ENCODE measurements around the gene ATAD1. TPM values are rescaled to one million over a fixed set of nuclear protein-coding genes. Genes with fewer than 3 reads are reported as not detected.
"Not testable (repeated sequence)": the region's sequence is repeated elsewhere in the genome, so short reads cannot be mapped to it uniquely, and the experiment has no call there.

ATAD1 gene
- total RNA-seq, 2 donors from 2014 or later = 25.1 to 32.2 TPM

- DNase-seq (no peak), ATAC-seq (no peak)
- no peaks in the 10 kb centered on the region for H3K36me3 Mint-ChIP-seq (ENCODE audit: low read depth)
- H3K27ac Mint-ChIP-seq = no peak overlapping the region
- H3K4me3 Mint-ChIP-seq = no peak overlapping the region
- H3K4me1 Mint-ChIP-seq = peaks cover 2% of the 10 kb centered on the region
- no peaks in the 10 kb centered on the region for H3K9me3 ChIP-seq (ENCODE audit: control insufficient read depth, low read length, poor library complexity, severe bottlenecking)
- H3K27me3 Mint-ChIP-seq = peaks cover 5% of the 10 kb centered on the region
Observed at GRCh38 chr10:87842220-87842641, 24.2 kb upstream of the ATAD1 start.

- Mint-ChIP-seq H3K27ac (no peak overlapping the region), H3K4me1 (peaks cover 2% of the 10 kb centered on the region), H3K27me3 (peaks cover 5% of the 10 kb centered on the region), H3K36me3 (ENCODE audit: low read depth) (no peaks in the 10 kb centered on the region), H3K4me3 (no peak overlapping the region)
- ATAC-seq = no peak
- no peak for DNase-seq
- no peaks in the 10 kb centered on the region for H3K9me3 ChIP-seq (ENCODE audit: control insufficient read depth, low read length, poor library complexity, severe bottlenecking)
Observed at GRCh38 chr10:87841186-87841585, 23.2 kb upstream of the ATAD1 start.

DNA sequence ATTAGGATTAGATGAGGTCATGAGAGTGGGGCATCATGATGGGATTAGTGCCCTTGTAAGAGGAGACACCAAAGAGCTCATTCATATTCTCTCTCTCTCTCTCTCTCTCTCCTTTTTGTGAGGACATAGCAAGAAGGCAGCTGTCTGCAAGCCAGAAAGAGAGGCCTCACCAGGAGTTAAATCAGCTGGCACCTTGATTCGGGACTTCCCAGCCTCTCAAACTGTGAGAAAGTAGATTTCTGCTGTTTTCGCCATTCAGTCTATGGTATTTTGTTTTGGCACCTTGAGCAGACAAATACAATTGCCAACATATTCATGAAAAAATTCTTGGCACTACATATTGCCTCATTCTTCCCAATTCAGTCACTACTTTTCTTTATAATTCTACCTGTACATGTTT is 20.6 kb upstream of the ATAD1 start:
- no peak for DNase-seq
- ATAC-seq = no peak
- Mint-ChIP-seq H3K4me1 (peaks cover 2% of the 10 kb centered on the region), H3K27me3 (peaks cover 5% of the 10 kb centered on the region), H3K27ac (no peak overlapping the region), H3K36me3 (ENCODE audit: low read depth) (peaks cover 2% of the 10 kb centered on the region), H3K4me3 (no peak overlapping the region)
- no peaks in the 10 kb centered on the region for H3K9me3 ChIP-seq (ENCODE audit: control insufficient read depth, low read length, poor library complexity, severe bottlenecking)

- no peak for ATAC-seq
- no peaks in the 10 kb centered on the region for H3K9me3 ChIP-seq (ENCODE audit: control insufficient read depth, low read length, poor library complexity, severe bottlenecking)
- Mint-ChIP-seq H3K27ac (no peak overlapping the region), H3K27me3 (peaks cover 5% of the 10 kb centered on the region), H3K36me3 (ENCODE audit: low read depth) (peaks cover 2% of the 10 kb centered on the region), H3K4me3 (no peak overlapping the region), H3K4me1 (no peaks in the 10 kb centered on the region)
- no peak for DNase-seq
Observed at GRCh38 chr10:87837445-87837844, 19.4 kb upstream of the ATAD1 start.

GRCh38 chr10:87836098-87836497 is 18.1 kb upstream of the ATAD1 start:
- peaks cover 2% of the 10 kb centered on the region for H3K36me3 Mint-ChIP-seq (ENCODE audit: low read depth)
- no peaks in the 10 kb centered on the region for H3K9me3 ChIP-seq (ENCODE audit: control insufficient read depth, low read length, poor library complexity, severe bottlenecking)
- no peak overlapping the region for H3K27ac Mint-ChIP-seq
- ATAC-seq (no peak), DNase-seq (no peak)
- no peak overlapping the region for H3K4me3 Mint-ChIP-seq
- peaks cover 5% of the 10 kb centered on the region for H3K27me3 Mint-ChIP-seq
- no peaks in the 10 kb centered on the region for H3K4me1 Mint-ChIP-seq

GRCh38 chr10:87829986-87830729 is 12.1 kb upstream of the ATAD1 start:
- DNase-seq = no peak
- H3K36me3 Mint-ChIP-seq (ENCODE audit: low read depth) = no peaks in the 10 kb centered on the region
- no peak overlapping the region for H3K4me3 Mint-ChIP-seq
- H3K27me3 Mint-ChIP-seq = no peaks in the 10 kb centered on the region
- ATAC-seq = no peak
- H3K9me3 ChIP-seq (ENCODE audit: control insufficient read depth, low read length, poor library complexity, severe bottlenecking) = no peaks in the 10 kb centered on the region
- H3K4me1 Mint-ChIP-seq = no peaks in the 10 kb centered on the region
- no peak overlapping the region for H3K27ac Mint-ChIP-seq

GRCh38 chr10:87829051-87829450 is 11.0 kb upstream of the ATAD1 start:
- H3K36me3 Mint-ChIP-seq (ENCODE audit: low read depth); H3K27me3 Mint-ChIP-seq; H3K4me1 Mint-ChIP-seq; H3K9me3 ChIP-seq (ENCODE audit: control insufficient read depth, low read length, poor library complexity, severe bottlenecking); DNase-seq; ATAC-seq; H3K27ac Mint-ChIP-seq; H3K4me3 Mint-ChIP-seq: not testable (repeated sequence)

DNA sequence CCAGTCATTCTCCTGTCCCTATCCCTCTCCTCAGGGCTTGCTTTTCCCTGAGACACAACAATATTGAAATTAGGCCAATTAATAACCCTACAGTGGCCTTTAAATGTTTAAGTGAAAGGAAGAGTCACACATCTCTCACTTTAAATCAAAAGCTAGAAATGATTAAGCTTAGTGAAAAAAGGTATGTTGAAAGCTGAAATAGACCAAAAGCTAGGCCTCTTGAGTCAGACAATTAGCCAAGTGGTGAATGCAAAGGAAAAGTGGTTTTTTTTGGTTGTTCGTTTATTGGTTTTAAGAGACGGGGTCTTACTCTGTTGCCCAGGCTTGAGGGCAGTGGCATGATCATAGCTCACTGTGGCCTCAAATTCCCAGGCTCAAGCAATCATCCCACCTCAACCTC is 9.7 kb upstream of the ATAD1 start:
- no peak for DNase-seq
- ATAC-seq = no peak
- Mint-ChIP-seq H3K4me1 (no peaks in the 10 kb centered on the region), H3K4me3 (no peak overlapping the region), H3K36me3 (ENCODE audit: low read depth) (no peaks in the 10 kb centered on the region), H3K27me3 (no peaks in the 10 kb centered on the region), H3K27ac (no peak overlapping the region)
- H3K9me3 ChIP-seq (ENCODE audit: control insufficient read depth, low read length, poor library complexity, severe bottlenecking) = no peaks in the 10 kb centered on the region

- no peaks in the 10 kb centered on the region for H3K9me3 ChIP-seq (ENCODE audit: control insufficient read depth, low read length, poor library complexity, severe bottlenecking)
- H3K36me3 Mint-ChIP-seq (ENCODE audit: low read depth) = no peaks in the 10 kb centered on the region
- no peak for DNase-seq
- H3K27me3 Mint-ChIP-seq = no peaks in the 10 kb centered on the region
- no peaks in the 10 kb centered on the region for H3K4me1 Mint-ChIP-seq
- no peak for ATAC-seq
- no peak overlapping the region for H3K27ac Mint-ChIP-seq
- H3K4me3 Mint-ChIP-seq = no peak overlapping the region
Observed at GRCh38 chr10:87826653-87827052, 8.6 kb upstream of the ATAD1 start.

DNA sequence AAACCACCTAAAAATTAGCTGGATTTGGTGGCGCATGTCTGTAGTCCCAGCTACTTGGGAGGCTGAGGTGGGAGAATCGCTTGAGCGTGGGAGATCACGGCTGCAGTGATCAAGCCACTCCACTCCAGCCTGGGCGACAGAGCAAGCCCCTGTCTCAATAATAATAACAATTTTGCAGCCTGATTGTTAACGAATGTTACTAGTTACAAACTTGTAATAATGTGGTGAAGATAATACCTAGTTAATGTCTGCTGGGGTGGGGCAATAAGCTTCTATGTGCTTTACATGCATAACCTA is 1.2 kb upstream of the ATAD1 start:
- Mint-ChIP-seq H3K4me1 (peaks cover 27% of the 10 kb centered on the region), H3K27me3 (no peaks in the 10 kb centered on the region), H3K27ac (peak overlapping the region; percentile 97), H3K4me3 (no peak overlapping the region), H3K36me3 (ENCODE audit: low read depth) (no peaks in the 10 kb centered on the region)
- ATAC-seq = no peak
- H3K9me3 ChIP-seq (ENCODE audit: control insufficient read depth, low read length, poor library complexity, severe bottlenecking) = no peaks in the 10 kb centered on the region
- DNase-seq = no peak

DNA sequence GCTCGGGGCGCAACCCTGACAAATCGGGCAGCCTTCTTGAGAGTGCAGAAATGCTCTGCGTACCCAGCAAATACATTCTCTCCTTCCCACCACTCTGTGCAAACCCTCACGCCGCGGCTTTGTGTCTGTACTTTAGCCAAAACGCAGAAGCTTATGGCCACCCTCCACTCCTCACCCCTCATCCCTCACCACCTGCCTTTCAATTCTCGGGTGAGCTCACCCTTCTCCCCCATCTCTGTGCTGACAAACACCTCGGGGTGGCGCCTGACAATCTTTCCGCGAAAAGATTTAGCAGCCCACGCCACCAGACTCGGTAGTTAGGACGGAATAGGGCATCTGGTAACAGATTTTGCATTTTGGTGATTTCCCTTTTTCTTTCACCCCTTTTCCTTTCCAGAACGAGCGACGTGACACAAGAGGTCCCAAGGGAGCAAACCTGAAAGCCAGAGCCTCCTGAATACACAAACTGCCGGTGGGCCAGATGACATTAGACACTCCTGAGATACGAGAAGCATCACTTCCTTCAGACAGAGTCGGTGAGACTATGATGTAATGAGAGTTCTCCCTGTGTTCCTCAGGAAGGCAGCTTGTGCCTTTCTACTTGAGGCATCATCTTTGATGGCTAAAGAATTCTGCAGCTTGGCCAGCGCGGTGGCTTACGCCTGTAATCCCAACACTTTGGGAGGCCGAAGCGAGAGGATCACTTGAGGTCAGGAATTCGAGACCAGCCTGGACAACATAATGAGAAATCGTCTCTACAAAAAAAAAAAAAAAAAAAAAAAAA is 671 bp upstream of the ATAD1 start:
- H3K27me3 Mint-ChIP-seq = no peaks in the 10 kb centered on the region
- peak overlapping the region; percentile 97 for H3K4me3 Mint-ChIP-seq
- no peaks in the 10 kb centered on the region for H3K36me3 Mint-ChIP-seq (ENCODE audit: low read depth)
- no peaks in the 10 kb centered on the region for H3K9me3 ChIP-seq (ENCODE audit: control insufficient read depth, low read length, poor library complexity, severe bottlenecking)
- DNase-seq = peak in 2 of 3 donors; percentile 37 to 43
- peak overlapping the region; percentile 97 for H3K27ac Mint-ChIP-seq
- H3K4me1 Mint-ChIP-seq = peaks cover 28% of the 10 kb centered on the region
- peak; percentile 72 for ATAC-seq

DNA sequence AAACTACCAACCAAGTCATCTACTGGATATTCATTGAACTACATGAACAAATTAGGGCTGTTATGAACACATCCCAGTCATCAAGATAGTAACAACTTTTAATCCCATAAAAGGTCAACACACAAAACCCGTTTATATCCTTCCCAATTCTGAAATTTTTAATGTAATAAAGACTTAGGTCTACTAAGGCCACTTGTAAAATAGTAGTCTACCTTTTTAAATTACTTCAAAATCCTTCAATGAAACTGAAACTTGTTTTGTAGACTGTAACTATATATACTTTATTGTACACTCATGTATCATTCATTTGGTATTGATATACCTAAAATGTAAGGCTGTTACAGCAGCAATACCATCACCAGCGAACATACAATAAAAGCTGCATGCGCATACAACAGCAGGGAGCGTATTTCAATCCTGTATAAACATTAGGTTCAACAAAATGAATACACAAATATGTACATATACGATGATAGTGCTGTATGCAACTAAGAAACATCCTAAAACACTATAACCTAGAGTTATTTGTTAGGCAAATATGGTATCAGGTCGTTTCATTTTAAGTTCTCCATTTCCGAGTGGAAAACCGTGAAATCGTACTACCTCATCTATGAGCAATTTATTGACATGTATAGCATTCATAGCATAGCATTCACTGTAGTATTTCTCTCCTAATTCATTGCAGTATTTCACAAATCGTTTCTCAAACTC is 973 bp downstream of the ATAD1 start:
- ATAC-seq (no peak), DNase-seq (no peak)
- H3K27ac Mint-ChIP-seq = peak overlapping the region; percentile 97
- H3K36me3 Mint-ChIP-seq (ENCODE audit: low read depth) = no peaks in the 10 kb centered on the region
- H3K27me3 Mint-ChIP-seq = no peaks in the 10 kb centered on the region
- peaks cover 28% of the 10 kb centered on the region for H3K4me1 Mint-ChIP-seq
- H3K9me3 ChIP-seq (ENCODE audit: control insufficient read depth, low read length, poor library complexity, severe bottlenecking) = no peaks in the 10 kb centered on the region
- H3K4me3 Mint-ChIP-seq = peak overlapping the region; percentile 97

DNA sequence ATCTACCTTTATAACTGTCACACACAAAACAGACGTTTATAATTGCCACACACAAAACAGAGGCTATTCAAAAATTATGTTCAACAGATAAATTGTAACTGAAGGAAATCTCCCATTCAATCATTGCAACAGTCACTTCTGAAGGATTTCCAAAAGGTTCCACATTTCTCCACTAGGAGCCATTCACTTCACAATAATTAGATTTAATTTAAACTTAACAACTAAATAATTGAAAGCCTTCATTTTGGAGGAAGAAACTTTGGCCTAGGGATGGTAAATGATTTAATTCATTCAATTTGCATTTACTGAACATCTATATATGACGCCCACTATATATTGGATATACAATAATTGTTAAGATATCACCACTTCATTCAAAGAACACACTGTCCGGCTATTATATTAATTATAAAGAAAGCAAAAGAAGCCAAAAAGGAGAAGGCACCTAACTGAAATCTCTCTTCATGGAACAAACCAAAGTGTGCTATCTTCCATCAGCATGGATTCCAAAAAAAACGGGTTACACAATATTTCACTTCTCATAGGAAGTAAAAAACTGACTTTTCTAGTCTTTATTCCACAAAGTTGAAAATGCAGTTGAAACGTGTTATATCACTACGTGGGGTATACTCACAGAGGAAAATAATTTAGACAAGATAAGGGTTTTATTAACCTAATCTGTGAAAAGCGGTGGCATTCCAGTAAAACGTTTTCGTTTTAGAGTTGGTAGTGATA is 1.7 kb downstream of the ATAD1 start:
- peaks cover 5% of the 10 kb centered on the region for H3K36me3 Mint-ChIP-seq (ENCODE audit: low read depth)
- no peaks in the 10 kb centered on the region for H3K9me3 ChIP-seq (ENCODE audit: control insufficient read depth, low read length, poor library complexity, severe bottlenecking)
- H3K4me1 Mint-ChIP-seq = peaks cover 35% of the 10 kb centered on the region
- peak overlapping the region; percentile 97 for H3K27ac Mint-ChIP-seq
- no peak for ATAC-seq
- H3K4me3 Mint-ChIP-seq = peak overlapping the region; percentile 97
- no peaks in the 10 kb centered on the region for H3K27me3 Mint-ChIP-seq
- no peak for DNase-seq
